Testis (tissue), 3 donors: ENCODE measurements around the gene KIF26B. TPM values are rescaled to one million over a fixed set of nuclear protein-coding genes. Genes with fewer than 3 reads are reported as not detected.
A peak's percentile ranks its signal among the peaks of the same experiment; 100 is the strongest.

Experiments
- DNase-seq: peaks from one replicate; pipeline ENCODE4 v3.0.0-alpha.2; 2019
- H3K27ac ChIP-seq, 2 donors: fragments of 200-600 bp; sonication (generic); one replicate each; pipeline ENCODE4 v1.5.1; 2019
- H3K27me3 ChIP-seq: fragments of 200-600 bp; sonication (generic); one replicate; pipeline ENCODE4 v1.5.1; 2019
- H3K36me3 ChIP-seq: fragments of 200-600 bp; sonication (generic); one replicate; pipeline ENCODE4 v1.5.1; 2017; ENCODE audit warnings: low read depth; ENCODE audit errors: missing control alignments
- H3K4me1 ChIP-seq: fragments of 200-600 bp; sonication (generic); one replicate; pipeline ENCODE4 v1.5.1; 2019
- H3K4me3 ChIP-seq, 2 donors: fragments of 200-600 bp; sonication (generic); one replicate each; pipeline ENCODE4 v1.5.1; 2017 to 2019
- H3K9me3 ChIP-seq: fragments of 200-600 bp; sonication (generic); one replicate; pipeline ENCODE4 v1.5.1; 2017
- CTCF ChIP-seq, 3 experiments: fragments of 450-650 bp in 2 of 3; fragments of 200-600 bp in 1 of 3; sonication (generic) in 1 of 3; IDR thresholded peaks; one replicate each; pipeline ENCODE4 v1.5.1; 2016 to 2019; ENCODE audit warnings: antibody characterized with exemption in 3 of 3, mild to moderate bottlenecking in 2 of 3, moderate library complexity in 1 of 3
- POLR2A ChIP-seq: fragments of 450-650 bp; IDR thresholded peaks from one replicate; pipeline ENCODE4 v1.6.1; 2017; ENCODE audit warnings: antibody characterized with exemption, mild to moderate bottlenecking, moderate library complexity
- WGBS, 2 donors: methylation state at CpG; one replicate each; pipeline ENCODE4 v1.1.5; 2018; 5-methylcytosine and 5-hydroxymethylcytosine counted together
- intact Hi-C: fragments of 100-400 bp; cut with DNase I; formaldehyde crosslinking; loops from one replicate; pipeline ENCODE4 v1.15.1; 2023; ENCODE audit warnings: low total_unique reads
- polyA plus RNA-seq: library from polyadenylated mRNA; stranded (reverse); fragments of 350-450 nt; fragmentation: Illumina TruSeq; extraction: RNeasy Lipid Tissue Mini Kit (QIAGEN cat#74804); gene quantifications from one replicate; pipeline ENCODE4 v1.2.3, GENCODE V29; 2014; ENCODE audit warnings: low read depth, low replicate concordance; ENCODE audit not compliant: insufficient read depth
- total RNA-seq, 2 donors: library from RNA; depleted of rRNA; stranded (reverse); fragments of >200 nt; gene quantifications; one replicate each; pipeline ENCODE4 v1.2.3, GENCODE V29; 2016

The KIF26B gene
- total and polyA plus RNA-seq, 3 donors from 2014 or later = 3.0 to 4.8 (median 3.1) TPM

- H3K4me1 ChIP-seq = no peaks in the 10 kb centered on the region
These were observed 346.8 kb downstream of the KIF26B start for GRCh38 chr1:245501633-245502032.

GRCh38 chr1:245503548-245503947 lies 348.8 kb downstream of the KIF26B start:
- no peaks in the 10 kb centered on the region for H3K27me3 ChIP-seq
- H3K27ac ChIP-seq = no peak overlapping the region
- intact Hi-C loops = no loop called here
- no peak for TF ChIP-seq POLR2A
- no peak for TF ChIP-seq CTCF (IDR thresholded peaks at IDR 0.05)
- no peak for DNase-seq
- H3K9me3 ChIP-seq = no peaks in the 10 kb centered on the region
- no peak overlapping the region for H3K4me3 ChIP-seq
- no peaks in the 10 kb centered on the region for H3K36me3 ChIP-seq
- H3K4me1 ChIP-seq = no peaks in the 10 kb centered on the region
- WGBS, 2 donors = 91 to 96% methylated on average over 9 of the region's 9 CpGs

More at GRCh38 chr1:245501633-245502032, 346.8 kb downstream of the KIF26B start:
- 93 to 95% methylated on average over 7 of the region's 7 CpGs for WGBS, 2 donors
- intact Hi-C loops = no loop called here
- Histone ChIP-seq H3K36me3 (no peaks in the 10 kb centered on the region), H3K4me3 (no peak overlapping the region), H3K9me3 (no peaks in the 10 kb centered on the region), H3K27me3 (no peaks in the 10 kb centered on the region), H3K27ac (no peak overlapping the region)
- DNase-seq = no peak
- no peak for TF ChIP-seq CTCF (IDR thresholded peaks at IDR 0.05)
- no peak for TF ChIP-seq POLR2A

GRCh38 chr1:245510144-245510543 lies 355.4 kb downstream of the KIF26B start:
- no peak for DNase-seq
- WGBS, 2 donors = 47 to 50% methylated on average over 4 of the region's 4 CpGs
- Histone ChIP-seq H3K36me3 (no peaks in the 10 kb centered on the region), H3K9me3 (no peaks in the 10 kb centered on the region), H3K4me1 (no peaks in the 10 kb centered on the region), H3K27ac (no peak overlapping the region), H3K27me3 (no peaks in the 10 kb centered on the region), H3K4me3 (no peak overlapping the region)
- TF ChIP-seq CTCF (IDR thresholded peaks at IDR 0.05) (no peak), POLR2A (no peak)
- intact Hi-C loops = no loop called here

- no peaks in the 10 kb centered on the region for H3K9me3 ChIP-seq
- TF ChIP-seq POLR2A (no peak), CTCF (IDR thresholded peaks at IDR 0.05) (no peak)
- H3K27ac ChIP-seq = no peak overlapping the region
- no peaks in the 10 kb centered on the region for H3K4me1 ChIP-seq
- WGBS, 2 donors = 47 to 50% methylated on average over 8 of the region's 8 CpGs
- no peaks in the 10 kb centered on the region for H3K36me3 ChIP-seq
- intact Hi-C loops = no loop called here
- no peaks in the 10 kb centered on the region for H3K27me3 ChIP-seq
- DNase-seq = no peak
- no peak overlapping the region for H3K4me3 ChIP-seq
These were observed 357.6 kb downstream of the KIF26B start for GRCh38 chr1:245512181-245512888.

- Histone ChIP-seq H3K4me1 (no peaks in the 10 kb centered on the region), H3K36me3 (no peaks in the 10 kb centered on the region), H3K4me3 (no peak overlapping the region), H3K9me3 (no peaks in the 10 kb centered on the region), H3K27me3 (no peaks in the 10 kb centered on the region), H3K27ac (no peak overlapping the region)
- 35 to 39% methylated on average over 11 of the region's 11 CpGs for WGBS, 2 donors
- TF ChIP-seq CTCF (IDR thresholded peaks at IDR 0.05) (peak in 1 of 3 experiments; percentile 13), POLR2A (no peak)
- no peak for DNase-seq
- intact Hi-C loops = no loop called here
These were observed 358.3 kb downstream of the KIF26B start for GRCh38 chr1:245512980-245513578.
